Liver (tissue), 4 donors: Measurements from ENCODE around the gene SMAD6. TPM values are rescaled to one million over a fixed set of nuclear protein-coding genes. Genes with fewer than 3 reads are reported as not detected.

ENCODE experiments used
- polyA plus RNA-seq, 2 donors: library from polyadenylated mRNA; stranded (reverse) in 1 of 2; unstranded in 1 of 2; fragments of 200-250 nt in 1 of 2; fragments of >200 nt in 1 of 2; fragmentation: Nextera tagmentation in 1 of 2; extraction: Ambion mirVana in 1 of 2; gene quantifications; one replicate each; pipeline versions ENCODE4 v1.2.1 to v1.2.3, GENCODE V29; 2013 to 2015
- total RNA-seq, 2 donors: library from RNA; depleted of rRNA; stranded (reverse); fragments of >200 nt; gene quantifications; one replicate each; pipeline ENCODE4 v1.2.3, GENCODE V29; 2014
- donor health status: healthy.
- donor health status: healthy.
- donor health status: healthy.

Gene SMAD6
- total and polyA plus RNA-seq, 4 donors = 1.2 to 15.1 (median 11.0) TPM

Other genes starting within 250 kb of the SMAD6 start
- gene SNAPC5, start 204.5 kb upstream of the SMAD6 start, total RNA-seq = 10 to 100 TPM; 11.3 to 21.4 TPM
- 10 to 100 TPM; 22.7 to 24.9 TPM for gene SNAPC5, start 204.5 kb upstream of the SMAD6 start, polyA plus RNA-seq
- 1,000 to 10,000 TPM; 1,530 to 1,638 TPM for gene RPL4, start 197.4 kb upstream of the SMAD6 start, total RNA-seq
- 1,000 to 10,000 TPM in 1 of 2 donors, 100 to 1,000 TPM in 1; 323 to 1,351 TPM for gene RPL4, start 197.4 kb upstream of the SMAD6 start, polyA plus RNA-seq
- gene ZWILCH, start 196.9 kb upstream of the SMAD6 start, total RNA-seq = 10 to 100 TPM in 1 of 2 donors, 1 to 10 TPM in 1; 3.5 to 11.3 TPM
- 1 to 10 TPM; 1.5 to 2.3 TPM for gene ZWILCH, start 196.9 kb upstream of the SMAD6 start, polyA plus RNA-seq
- gene LCTL, start 136.2 kb upstream of the SMAD6 start, total RNA-seq = not detected
- under 1 TPM in 1 of 2 donors, not detected in 1; 0.13 TPM for gene LCTL, start 136.2 kb upstream of the SMAD6 start, polyA plus RNA-seq